Large intestine (tissue), 12 donors: Measurements from ENCODE around the gene LXN. TPM values are rescaled to one million over a fixed set of nuclear protein-coding genes. Genes with fewer than 3 reads are reported as not detected.

Source experiments
- DNase-seq, 2 donors: peaks; one replicate each; pipeline versions ENCODE4 v3.0.0 to v3.0.0-alpha.2; 2013
- H3K27ac ChIP-seq: one replicate; pipeline ENCODE4 v1.5.1; 2013; ENCODE audit warnings: low read length
- H3K27me3 ChIP-seq: 2 replicates; pipeline ENCODE4 v1.6.1; 2013; ENCODE audit warnings: low read length; ENCODE audit not compliant: control insufficient read depth, insufficient read depth
- H3K36me3 ChIP-seq: 2 replicates; pipeline ENCODE4 v1.6.1; 2013; ENCODE audit warnings: low read length; ENCODE audit not compliant: control insufficient read depth, insufficient read depth
- H3K4me1 ChIP-seq: one replicate; pipeline ENCODE4 v1.6.1; 2013; ENCODE audit warnings: low read length; ENCODE audit not compliant: control insufficient read depth, insufficient read depth
- H3K4me3 ChIP-seq: one replicate; pipeline ENCODE4 v1.5.1; 2013; ENCODE audit warnings: low read length
- H3K9me3 ChIP-seq: one replicate; pipeline ENCODE4 v1.6.1; 2013; ENCODE audit warnings: mild to moderate bottlenecking, low read depth, low read length, moderate library complexity; ENCODE audit not compliant: control insufficient read depth
- WGBS: methylation state at CpG from one replicate; pipeline ENCODE4 v1.1.5; 2013; ENCODE audit warnings: low lambda C conversion rate; ENCODE audit not compliant: insufficient coverage; 5-methylcytosine and 5-hydroxymethylcytosine counted together
- long read RNA-seq, 11 donors: transcript quantifications; one replicate each; lab custom pipeline, GENCODE V29; 2026
- polyA plus RNA-seq: library from polyadenylated mRNA; unstranded; fragments of 120-200 nt; gene quantifications from one replicate; pipeline ENCODE4 v1.2.1, GENCODE V29; 2013

LXN gene
- 45.7 TPM for polyA plus RNA-seq
- long read RNA-seq, donor 1, transcript LXN-201 (6 exons, 1,116 nt) = major isoform, 13 of 52 reads
- long read RNA-seq, donor 1, partial matches to known transcripts = 39 of 52 reads
- long read RNA-seq, donor 1, other reads (novel, unspliced or antisense) = 0 of 52 reads
- long read RNA-seq, donor 2, transcript LXN-201 (6 exons, 1,116 nt) = major isoform, 36 of 36 reads
- long read RNA-seq, donor 2, partial matches to known transcripts = 0 of 36 reads
- long read RNA-seq, donor 2, other reads (novel, unspliced or antisense) = 0 of 36 reads
- long read RNA-seq, donor 3 = 0 reads
- long read RNA-seq, donor 4, partial matches to known transcripts = 0 of 4 reads
- long read RNA-seq, donor 4, other reads (novel, unspliced or antisense) = 0 of 4 reads
- long read RNA-seq, donor 5, transcript LXN-201 (6 exons, 1,116 nt) = major isoform, 19 of 19 reads
- long read RNA-seq, donor 5, partial matches to known transcripts = 0 of 19 reads
- long read RNA-seq, donor 5, other reads (novel, unspliced or antisense) = 0 of 19 reads
- long read RNA-seq, donor 6, transcript LXN-201 (6 exons, 1,116 nt) = major isoform, 21 of 29 reads
- long read RNA-seq, donor 6, partial matches to known transcripts = 8 of 29 reads
- long read RNA-seq, donor 6, other reads (novel, unspliced or antisense) = 0 of 29 reads
- long read RNA-seq, donor 7, transcript LXN-201 (6 exons, 1,116 nt) = major isoform, 7 of 7 reads
- long read RNA-seq, donor 7, partial matches to known transcripts = 0 of 7 reads
- long read RNA-seq, donor 7, other reads (novel, unspliced or antisense) = 0 of 7 reads
- long read RNA-seq, donor 8, transcript LXN-201 (6 exons, 1,116 nt) = major isoform, 33 of 39 reads
- long read RNA-seq, donor 8, partial matches to known transcripts = 6 of 39 reads
- long read RNA-seq, donor 8, other reads (novel, unspliced or antisense) = 0 of 39 reads
- long read RNA-seq, donor 9, transcript LXN-201 (6 exons, 1,116 nt) = major isoform, 30 of 42 reads
- long read RNA-seq, donor 9, partial matches to known transcripts = 0 of 42 reads
- long read RNA-seq, donor 9, other reads (novel, unspliced or antisense) = 12 of 42 reads
- long read RNA-seq, donor 10, transcript LXN-201 (6 exons, 1,116 nt) = major isoform, 28 of 28 reads
- long read RNA-seq, donor 10, partial matches to known transcripts = 0 of 28 reads
- long read RNA-seq, donor 10, other reads (novel, unspliced or antisense) = 0 of 28 reads
- long read RNA-seq, donor 11, transcript LXN-201 (6 exons, 1,116 nt) = major isoform, 20 of 33 reads
- long read RNA-seq, donor 11, partial matches to known transcripts = 5 of 33 reads
- long read RNA-seq, donor 11, other reads (novel, unspliced or antisense) = 8 of 33 reads

- H3K36me3 ChIP-seq = peaks cover 16% of the 10 kb centered on the region
- H3K4me3 ChIP-seq = peak within 1 kb of the TSS; percentile 76
- H3K27me3 ChIP-seq = no peaks in the 10 kb centered on the region
- no peaks in the 10 kb centered on the region for H3K9me3 ChIP-seq
- peaks cover 6% of the 10 kb centered on the region for H3K4me1 ChIP-seq
- H3K27ac ChIP-seq = peak within 1 kb of the TSS; percentile 78
- WGBS = no CpG with 5 or more reads among the region's 30 CpGs
- DNase-seq = peak; percentile 93 to 97
These were observed at the start of gene LXN for GRCh38 chr3:158672215-158673176. LXN (minus strand) TSS chr3:158672648; CDS start chr3:158672478, 170 bp downstream.

GRCh38 chr3:158722108-158722507 is 49.7 kb upstream of the LXN start:
- Histone ChIP-seq H3K36me3 (peaks cover 16% of the 10 kb centered on the region), H3K27me3 (no peaks in the 10 kb centered on the region), H3K9me3 (no peaks in the 10 kb centered on the region), H3K4me1 (peaks cover 34% of the 10 kb centered on the region), H3K27ac (peak overlapping the region; percentile 29), H3K4me3 (no peak overlapping the region)
- no peak for DNase-seq
- 80% methylated on average over 1 of the region's 1 CpG for WGBS

GRCh38 chr3:158718490-158719170 is 46.2 kb upstream of the LXN start:
- Histone ChIP-seq H3K27ac (no peak overlapping the region), H3K4me1 (peaks cover 10% of the 10 kb centered on the region), H3K27me3 (no peaks in the 10 kb centered on the region), H3K4me3 (no peak overlapping the region), H3K36me3 (peaks cover 30% of the 10 kb centered on the region), H3K9me3 (no peaks in the 10 kb centered on the region)
- DNase-seq = no peak
- 100% methylated on average over 1 of the region's 5 CpGs for WGBS

- WGBS = no CpG with 5 or more reads among the region's 2 CpGs
- H3K4me3 ChIP-seq = no peak overlapping the region
- no peak overlapping the region for H3K27ac ChIP-seq
- H3K9me3 ChIP-seq = no peaks in the 10 kb centered on the region
- peaks cover 3% of the 10 kb centered on the region for H3K4me1 ChIP-seq
- peaks cover 39% of the 10 kb centered on the region for H3K36me3 ChIP-seq
- DNase-seq = no peak
- H3K27me3 ChIP-seq = no peaks in the 10 kb centered on the region
These were observed 45.1 kb upstream of the LXN start for GRCh38 chr3:158717576-158717975.

- Histone ChIP-seq H3K27ac (no peak overlapping the region), H3K4me1 (no peaks in the 10 kb centered on the region), H3K36me3 (peaks cover 56% of the 10 kb centered on the region), H3K27me3 (no peaks in the 10 kb centered on the region), H3K9me3 (no peaks in the 10 kb centered on the region), H3K4me3 (no peak overlapping the region)
- WGBS = 80% methylated on average over 1 of the region's 9 CpGs
- no peak for DNase-seq
These were observed 40.6 kb upstream of the LXN start for GRCh38 chr3:158713094-158713499.

- Histone ChIP-seq H3K36me3 (peaks cover 56% of the 10 kb centered on the region), H3K4me3 (no peak overlapping the region), H3K27ac (no peak overlapping the region), H3K27me3 (no peaks in the 10 kb centered on the region), H3K9me3 (no peaks in the 10 kb centered on the region), H3K4me1 (no peaks in the 10 kb centered on the region)
- no peak for DNase-seq
- no CpG with 5 or more reads among the region's 1 CpG for WGBS
These were observed 40.0 kb upstream of the LXN start for GRCh38 chr3:158712443-158712842.

- no peak for DNase-seq
These were observed 39.4 kb upstream of the LXN start for GRCh38 chr3:158711886-158712285.

GRCh38 chr3:158710601-158711000 is 38.2 kb upstream of the LXN start:
- DNase-seq = no peak
- no peak overlapping the region for H3K4me3 ChIP-seq
- no peaks in the 10 kb centered on the region for H3K4me1 ChIP-seq
- no CpG with 5 or more reads among the region's 4 CpGs for WGBS
- peaks cover 55% of the 10 kb centered on the region for H3K36me3 ChIP-seq
- no peaks in the 10 kb centered on the region for H3K9me3 ChIP-seq
- H3K27ac ChIP-seq = no peak overlapping the region
- H3K27me3 ChIP-seq = no peaks in the 10 kb centered on the region

More at GRCh38 chr3:158711886-158712285, 39.4 kb upstream of the LXN start:
- Histone ChIP-seq H3K27ac (no peak overlapping the region), H3K9me3 (no peaks in the 10 kb centered on the region), H3K4me1 (no peaks in the 10 kb centered on the region), H3K4me3 (no peak overlapping the region), H3K36me3 (peaks cover 53% of the 10 kb centered on the region), H3K27me3 (no peaks in the 10 kb centered on the region)
- WGBS = no CpG with 5 or more reads among the region's 1 CpG

- Histone ChIP-seq H3K27me3 (no peaks in the 10 kb centered on the region), H3K9me3 (no peaks in the 10 kb centered on the region), H3K27ac (no peak overlapping the region), H3K36me3 (peaks cover 62% of the 10 kb centered on the region), H3K4me1 (no peaks in the 10 kb centered on the region), H3K4me3 (no peak overlapping the region)
- 50% methylated on average over 2 of the region's 4 CpGs for WGBS
- DNase-seq = no peak
These were observed 37.2 kb upstream of the LXN start for GRCh38 chr3:158709666-158710083.
